Measurements from ENCODE around the gene CDK18.

The CDK18 gene

DNA sequence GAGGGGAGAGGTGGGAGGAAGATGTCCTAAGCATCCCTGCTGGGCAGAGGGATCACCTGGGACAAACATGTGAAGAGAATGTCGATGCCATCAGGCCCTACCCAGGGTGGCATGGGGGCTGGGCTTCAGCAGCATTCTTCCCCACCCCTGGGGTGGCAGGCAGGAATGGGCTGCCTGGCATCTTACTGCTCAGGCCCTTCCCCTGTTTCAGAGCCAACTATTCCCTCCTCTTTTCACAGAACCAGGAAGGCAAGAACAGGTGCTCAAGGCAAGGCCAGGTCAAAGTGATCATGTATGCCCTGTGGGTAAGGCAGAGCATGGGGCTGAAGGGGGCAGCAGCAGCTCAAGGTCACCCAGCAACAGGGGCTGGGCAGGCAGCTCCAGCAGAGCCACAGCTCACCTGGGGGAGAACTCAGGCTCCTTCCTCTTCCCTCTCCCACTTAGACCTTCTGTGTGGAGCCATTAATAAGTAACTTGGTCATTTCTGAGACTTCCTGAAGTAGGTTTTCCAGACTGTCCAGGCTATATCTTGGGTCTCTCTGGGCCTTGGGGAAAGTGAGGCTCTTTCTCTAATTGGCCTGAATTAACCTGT is 70.9 kb downstream of the CDK18 start:
- DNase-seq, result no peak

- no peak for DNase-seq
Measured at GRCh38 chr1:205576011-205576410, 71.5 kb downstream of the CDK18 start.

DNA sequence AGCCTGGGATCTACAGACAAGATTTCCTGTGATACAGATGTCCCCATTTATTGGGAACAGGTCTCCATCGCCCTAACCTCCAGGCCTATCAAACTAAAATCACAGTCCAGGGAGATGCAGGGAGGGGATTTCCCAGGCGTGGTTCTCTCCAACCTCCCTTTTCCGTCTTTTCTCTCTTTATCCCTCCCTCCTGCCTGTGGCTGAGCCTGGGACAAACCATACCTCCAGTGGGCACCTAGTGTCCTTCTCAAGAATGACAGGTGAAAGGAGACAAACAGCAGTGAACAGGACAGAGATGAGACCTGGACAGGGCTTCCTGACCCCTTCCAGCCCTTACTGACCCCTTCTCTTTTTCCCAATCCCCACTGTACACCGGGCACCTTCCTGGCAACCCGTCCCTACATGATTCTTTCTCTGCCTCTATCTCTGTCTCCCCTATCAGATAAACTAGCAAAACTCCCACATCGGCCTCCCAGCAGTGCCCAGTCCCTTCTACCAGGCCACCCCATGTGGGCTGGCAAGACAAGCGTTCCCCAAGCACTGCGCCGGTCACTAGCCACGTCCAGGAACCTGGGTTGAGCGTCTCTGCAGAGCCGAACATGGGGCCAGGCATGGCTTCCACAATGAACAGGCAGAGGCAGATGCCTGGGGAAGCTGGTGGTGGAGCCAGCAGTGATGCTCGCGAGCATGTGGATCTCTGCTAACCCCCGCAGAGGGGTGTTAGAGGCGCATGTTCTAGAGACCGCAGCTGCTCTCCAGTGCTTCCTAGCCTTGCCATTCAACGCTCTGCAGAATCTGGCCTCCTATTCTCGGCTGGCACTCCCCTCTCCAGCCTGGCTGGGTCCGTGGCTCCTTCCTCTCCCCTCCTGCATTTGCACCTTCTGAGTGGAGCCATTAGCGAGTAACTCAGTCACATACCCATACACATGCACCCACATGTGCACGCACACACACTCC is 72.6 kb downstream of the CDK18 start:
- DNase-seq, result no peak

- DNase-seq, result no peak
Measured at GRCh38 chr1:205577874-205578658, 73.6 kb downstream of the CDK18 start.

GRCh38 chr1:205578780-205579571 is 74.5 kb downstream of the CDK18 start:
- DNase-seq, result no peak

GRCh38 chr1:205579711-205580110 is 75.2 kb downstream of the CDK18 start:
- no peak for DNase-seq

GRCh38 chr1:205580140-205580922 is 75.9 kb downstream of the CDK18 start:
- no peak for DNase-seq

DNA sequence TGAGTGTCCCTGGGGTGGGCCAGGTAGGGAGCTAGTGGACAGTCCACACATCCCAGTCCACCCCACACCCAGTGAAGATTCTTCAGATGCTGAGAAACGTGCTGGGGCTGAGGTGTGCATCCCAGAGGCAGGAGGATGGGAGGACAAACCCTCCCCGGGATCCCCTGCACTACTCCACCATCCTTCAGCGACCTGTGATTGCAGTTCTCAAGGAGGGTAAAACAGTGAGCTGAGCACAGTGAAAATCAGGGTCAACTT is 76.4 kb downstream of the CDK18 start:
- DNase-seq, result no peak

DNA sequence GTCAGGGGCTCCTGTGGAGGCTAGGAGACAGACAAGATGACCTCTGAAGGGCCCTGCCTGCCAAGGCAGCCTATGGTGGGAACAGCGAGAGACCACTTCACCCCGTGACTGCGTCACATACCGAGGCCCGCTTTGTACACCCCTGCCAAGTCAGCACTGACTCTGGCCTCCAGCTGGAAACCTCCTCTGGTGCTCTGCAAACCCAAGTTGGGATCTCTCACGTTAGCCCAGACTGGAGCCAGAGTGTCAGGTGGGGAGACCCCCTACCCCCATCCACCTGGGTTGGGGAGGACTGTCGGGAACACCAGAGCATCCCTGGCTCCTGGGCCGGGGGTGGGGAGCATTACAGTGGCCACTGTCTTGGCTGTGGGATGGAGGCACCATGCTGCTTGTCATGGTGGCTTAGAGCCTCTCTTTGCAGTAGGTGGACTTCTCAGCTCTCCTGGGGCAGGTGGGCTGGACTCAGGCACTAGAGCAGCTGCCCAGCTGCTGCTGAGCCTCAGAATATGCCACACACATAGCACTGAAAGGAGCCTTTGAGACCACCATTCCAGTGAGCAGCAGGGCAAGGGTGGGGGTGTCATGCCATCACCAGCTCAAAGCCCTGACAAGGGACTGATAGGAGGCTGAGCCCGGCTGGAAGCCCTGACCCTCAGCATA is 77.0 kb downstream of the CDK18 start:
- no peak for DNase-seq

DNA sequence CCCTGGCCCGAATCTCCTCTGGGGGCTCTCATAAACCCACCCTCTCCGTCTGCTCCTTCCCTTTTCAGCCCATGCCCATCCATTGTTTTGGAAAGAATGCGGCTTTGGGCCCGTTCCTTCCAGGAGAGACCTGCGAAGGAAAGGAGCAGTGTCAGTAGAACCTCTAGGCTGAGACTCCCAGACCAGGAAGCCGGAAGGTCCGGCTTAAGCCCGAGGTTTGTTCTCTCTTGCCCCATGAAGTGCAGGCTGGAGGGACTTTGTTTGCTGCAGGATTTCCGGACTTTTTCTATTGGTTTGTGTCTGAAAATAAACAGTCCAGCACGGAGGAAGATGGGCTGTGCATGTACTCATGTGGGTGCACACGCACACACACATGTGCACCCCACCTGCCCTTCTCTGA is 77.6 kb downstream of the CDK18 start:
- DNase-seq, result no peak
